Stimulated activated CD4-positive, alpha-beta T cell treated with anti-CD3 and anti-CD28 coated beads, Interleukin-2, amount 100 ng/mL, for 48 hours (primary cell): Measurements from ENCODE around the gene DLL1.

ENCODE experiments used
- DNase-seq, 2 donors: peaks; one replicate each; pipeline ENCODE4 v3.0.0-alpha.2; 2020

DLL1 gene

DNA sequence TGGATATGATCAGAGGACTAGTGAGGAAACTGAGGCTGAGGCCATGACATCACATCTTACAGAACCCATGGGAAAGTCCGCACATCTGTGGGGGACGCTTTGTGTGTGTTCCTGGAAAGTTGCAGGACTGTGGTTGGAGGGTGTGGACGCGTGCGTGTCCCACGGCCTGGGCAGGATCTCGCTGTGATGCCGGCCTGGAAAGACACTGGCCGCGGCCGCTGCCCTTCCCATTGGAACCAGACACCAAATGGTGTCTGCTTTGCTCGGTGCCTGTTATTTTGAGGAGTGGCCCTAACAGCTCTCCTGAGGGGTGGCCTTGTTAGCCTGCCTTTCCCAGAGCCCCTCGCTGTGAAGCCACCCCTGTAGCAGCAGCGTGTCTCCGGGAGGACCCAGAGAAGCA, 41.1 kb downstream of the DLL1 start:
- DNase-seq, result no peak

DNA sequence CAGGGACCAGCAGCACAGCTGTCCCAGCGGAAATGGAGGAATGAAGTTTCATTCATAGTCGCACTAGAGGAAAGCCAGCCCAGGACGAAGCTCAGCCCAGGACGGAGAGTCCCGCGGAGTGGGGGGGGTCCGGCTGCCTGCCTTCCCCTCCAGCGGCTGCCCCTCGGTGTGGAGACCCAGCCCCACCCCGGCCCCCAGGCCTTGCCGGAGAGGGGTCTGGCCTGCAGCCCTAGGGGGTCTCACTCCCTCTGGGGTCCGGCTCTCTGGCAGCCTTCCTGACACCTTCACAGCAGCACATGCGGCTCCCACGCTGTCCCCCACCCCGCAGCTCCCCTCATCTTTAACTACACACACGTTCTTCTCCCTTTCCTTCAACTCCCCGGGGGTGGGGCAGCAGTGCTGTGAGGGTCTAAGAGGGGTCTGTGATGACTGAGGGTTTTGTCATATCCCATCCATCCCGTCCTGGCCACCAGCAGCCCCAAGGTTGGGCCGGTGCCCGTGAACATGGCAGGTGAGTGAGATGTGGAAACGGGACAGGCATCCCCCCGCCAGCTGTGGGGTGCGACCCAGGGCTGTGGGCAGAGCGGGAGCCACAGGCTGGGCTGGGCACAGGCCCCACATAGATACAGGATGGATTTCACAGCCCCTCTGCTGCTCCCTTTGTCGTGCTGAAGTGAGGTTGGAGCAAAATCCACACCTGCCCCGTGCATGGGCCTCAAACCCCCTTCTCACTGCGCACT, 41.8 kb downstream of the DLL1 start:
- no peak for DNase-seq

DNA sequence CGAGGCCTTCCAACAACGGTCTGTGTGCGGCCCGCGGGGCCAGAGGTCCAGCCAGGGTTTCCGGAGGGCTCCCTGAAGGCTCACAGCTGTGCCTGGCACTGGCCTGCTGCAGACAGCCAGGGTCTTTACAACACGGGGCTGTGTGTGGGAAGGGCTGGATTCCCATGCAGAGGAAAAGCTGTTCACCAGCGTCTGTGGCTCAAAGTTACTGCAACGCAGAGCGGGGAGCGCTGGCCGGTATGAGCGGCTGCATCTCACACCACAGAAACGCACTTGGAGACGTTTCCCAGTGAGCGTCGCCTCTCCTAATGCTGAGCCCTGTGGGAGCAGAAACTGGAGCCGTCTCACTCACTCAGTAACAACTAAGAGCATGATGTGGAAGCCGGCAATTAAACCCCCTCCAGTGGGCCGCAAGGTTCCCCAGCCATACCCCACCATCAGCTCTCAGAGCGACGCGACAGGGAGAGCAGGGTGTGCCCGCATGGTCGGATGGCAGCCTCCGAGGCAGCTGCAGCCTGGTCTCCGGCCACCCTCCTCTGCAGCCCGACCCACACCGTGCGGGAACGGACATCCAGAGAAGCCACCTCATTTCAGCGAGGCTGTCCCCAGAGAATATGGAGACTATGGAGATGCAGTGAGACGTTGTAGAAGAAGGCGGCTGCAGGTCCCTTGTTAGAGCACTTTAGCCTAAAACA, 42.6 kb downstream of the DLL1 start:
- DNase-seq, result no peak

DNA sequence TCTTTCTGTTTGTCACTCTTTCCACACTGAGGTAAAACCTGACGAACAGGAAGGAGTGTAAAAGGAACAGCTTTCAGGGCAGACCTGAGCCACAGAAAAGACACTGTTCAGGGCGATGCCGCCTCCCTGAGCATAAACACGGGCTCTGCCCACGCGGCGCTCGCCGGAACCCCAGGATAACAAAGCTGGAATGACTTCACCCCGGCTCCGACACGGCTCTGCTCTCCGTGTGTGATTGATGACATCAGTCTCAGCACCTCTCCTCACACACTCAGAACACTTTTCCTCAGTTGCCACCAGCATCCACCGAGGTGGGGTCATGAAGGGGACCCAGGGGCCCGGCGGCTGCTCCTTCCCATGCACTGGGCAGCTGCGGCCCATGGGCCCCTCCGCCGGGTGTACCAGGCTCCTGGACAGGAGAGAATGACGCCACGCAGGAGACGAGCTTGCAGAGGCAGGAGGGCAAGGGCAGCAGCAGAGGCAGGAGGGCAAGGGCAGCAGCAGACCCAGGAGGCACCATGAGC, 43.6 kb downstream of the DLL1 start:
- DNase-seq, result no peak

DNA sequence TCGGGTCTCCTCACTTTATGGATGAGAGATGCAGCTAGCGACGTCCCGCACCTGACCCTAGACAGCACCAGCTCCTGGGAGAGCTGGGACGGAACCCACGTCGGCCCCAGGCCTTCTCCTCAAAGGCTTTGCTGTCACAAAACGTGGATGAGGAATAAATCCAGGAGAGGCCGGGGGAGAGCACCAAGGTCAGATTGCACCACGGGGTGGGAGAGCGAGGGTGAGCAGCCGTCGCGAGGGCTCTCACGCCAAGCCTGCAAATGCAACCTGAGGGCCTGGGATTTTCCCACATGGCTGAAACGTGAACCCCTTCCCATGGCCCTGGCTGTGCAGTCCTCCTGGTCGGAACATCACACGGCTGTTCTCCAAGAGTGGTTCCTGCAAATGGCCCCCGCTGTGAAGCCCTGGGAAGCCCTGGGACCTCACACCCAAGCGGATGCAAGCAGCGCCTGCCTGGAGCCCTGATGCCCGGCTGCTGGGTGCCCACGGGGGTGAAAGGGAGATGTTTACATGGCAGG, 45.3 kb downstream of the DLL1 start:
- DNase-seq, result no peak

DNA sequence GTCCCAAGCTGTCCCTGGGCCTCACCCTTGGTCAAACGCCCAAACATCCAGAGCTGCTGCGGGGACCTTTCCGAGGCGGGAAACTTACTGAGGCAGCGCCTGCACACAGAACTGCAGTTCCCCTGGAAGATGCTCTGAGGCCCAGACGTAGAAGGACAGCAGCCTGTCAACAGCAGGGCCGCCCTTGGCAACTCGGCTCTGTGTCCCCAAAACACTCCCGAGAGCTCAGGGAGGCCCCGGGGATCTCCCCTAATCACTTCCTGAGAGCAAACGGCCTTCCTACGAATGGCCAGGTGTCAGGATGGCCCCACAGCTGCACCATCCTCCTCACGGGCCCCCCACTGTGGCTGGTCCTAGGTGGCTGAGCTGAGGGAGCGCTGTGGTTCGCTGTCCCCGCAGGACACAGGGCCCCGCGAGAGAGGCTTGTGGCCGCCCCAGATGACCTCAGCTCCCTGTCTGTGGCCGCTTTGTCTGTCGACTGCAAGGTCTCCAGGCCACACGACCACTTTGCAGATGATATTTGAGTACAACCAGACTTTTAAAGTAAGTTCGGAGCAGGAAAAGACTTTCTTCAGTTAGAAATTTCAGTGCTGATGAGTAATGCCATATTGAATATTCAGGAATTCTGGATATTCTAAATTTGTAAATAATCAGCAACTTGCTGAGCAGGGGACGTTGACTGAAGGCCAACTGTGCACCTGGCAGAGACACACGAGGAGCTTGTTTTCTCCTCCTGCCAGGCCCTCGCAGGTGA, 46.0 kb downstream of the DLL1 start:
- DNase-seq, result no peak

DNA sequence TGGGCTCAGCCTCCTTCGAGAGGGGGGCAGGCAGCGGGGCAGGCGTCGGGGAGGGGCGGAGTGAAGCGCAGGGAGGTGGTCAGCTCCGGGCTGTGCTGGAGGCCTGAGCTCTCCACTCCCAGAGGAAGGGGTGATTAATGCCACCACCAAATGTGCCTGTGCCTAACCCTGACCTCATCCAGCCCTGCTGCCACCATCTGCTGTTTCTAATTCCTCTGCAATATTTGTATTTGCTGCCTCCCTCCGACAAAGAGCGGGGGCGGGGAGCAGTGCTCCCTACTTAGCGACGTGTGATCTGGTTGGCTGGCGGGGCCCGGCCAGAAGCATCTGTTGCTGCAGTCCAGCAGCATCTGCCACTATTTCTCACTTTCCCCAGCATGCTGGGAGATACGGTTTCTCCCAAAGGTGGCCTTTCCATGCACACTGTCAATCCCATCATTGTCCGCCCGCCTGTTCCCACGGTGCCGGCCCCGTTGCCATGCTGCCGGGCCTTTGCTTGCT, 47.0 kb downstream of the DLL1 start:
- DNase-seq, result no peak

DNA sequence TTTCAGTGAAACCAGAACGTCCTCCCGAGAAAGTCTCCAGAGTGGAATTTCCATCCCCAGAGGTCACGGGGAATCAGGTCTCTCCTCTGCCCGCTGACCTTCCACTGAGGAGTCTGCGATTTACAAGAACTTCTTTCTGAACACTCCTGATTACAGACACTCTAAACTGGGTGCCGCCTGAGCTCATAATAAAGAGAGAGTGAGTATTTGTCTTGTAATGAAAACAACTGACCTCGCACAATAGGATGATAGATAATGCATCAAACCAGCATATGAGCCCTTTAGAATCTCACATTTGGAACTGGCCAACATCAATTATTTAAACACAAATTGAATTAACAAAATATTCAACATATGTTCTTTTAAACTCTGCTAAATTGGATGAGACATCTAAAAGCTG, 47.5 kb downstream of the DLL1 start:
- no peak for DNase-seq

DNA sequence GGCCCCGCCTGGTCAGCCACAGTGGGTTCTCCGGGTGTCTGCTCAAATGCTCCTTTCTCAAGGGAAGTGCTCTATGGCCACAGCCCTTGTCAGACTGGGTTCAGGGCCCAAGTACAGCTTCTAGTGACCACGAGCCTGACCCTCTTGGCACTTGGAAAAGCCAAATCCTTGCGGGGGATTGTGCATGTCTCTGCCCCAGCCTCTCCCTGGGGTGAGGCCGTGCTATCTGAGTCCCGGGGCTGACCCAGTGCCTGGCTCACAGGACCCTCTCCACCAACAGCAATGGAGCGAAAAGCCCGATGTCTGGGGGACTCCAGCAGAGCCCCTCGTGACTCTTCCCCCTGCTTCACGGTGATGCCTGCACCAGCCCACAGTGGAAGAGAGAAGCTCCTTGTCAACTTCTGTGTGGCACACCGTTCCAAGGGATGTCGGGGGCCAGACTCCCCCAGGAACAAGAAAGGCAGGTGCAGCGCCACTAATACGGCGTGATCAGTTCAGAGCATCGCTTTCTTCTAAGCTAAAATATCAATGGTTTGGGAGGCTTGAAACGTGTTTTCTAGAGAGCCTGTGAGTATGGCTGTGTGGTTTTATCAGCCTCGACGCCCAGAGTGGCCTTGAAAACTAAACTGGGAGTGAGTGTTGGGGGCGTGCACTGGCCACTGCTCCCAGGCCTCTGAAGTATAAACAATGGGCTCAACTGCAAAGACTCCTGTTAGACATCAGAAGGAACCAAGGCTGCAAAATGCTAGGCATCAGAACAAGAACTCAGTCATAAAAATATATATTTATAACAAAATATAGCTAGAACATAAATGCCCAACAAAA, 51.9 kb downstream of the DLL1 start:
- DNase-seq, result no peak

DNA sequence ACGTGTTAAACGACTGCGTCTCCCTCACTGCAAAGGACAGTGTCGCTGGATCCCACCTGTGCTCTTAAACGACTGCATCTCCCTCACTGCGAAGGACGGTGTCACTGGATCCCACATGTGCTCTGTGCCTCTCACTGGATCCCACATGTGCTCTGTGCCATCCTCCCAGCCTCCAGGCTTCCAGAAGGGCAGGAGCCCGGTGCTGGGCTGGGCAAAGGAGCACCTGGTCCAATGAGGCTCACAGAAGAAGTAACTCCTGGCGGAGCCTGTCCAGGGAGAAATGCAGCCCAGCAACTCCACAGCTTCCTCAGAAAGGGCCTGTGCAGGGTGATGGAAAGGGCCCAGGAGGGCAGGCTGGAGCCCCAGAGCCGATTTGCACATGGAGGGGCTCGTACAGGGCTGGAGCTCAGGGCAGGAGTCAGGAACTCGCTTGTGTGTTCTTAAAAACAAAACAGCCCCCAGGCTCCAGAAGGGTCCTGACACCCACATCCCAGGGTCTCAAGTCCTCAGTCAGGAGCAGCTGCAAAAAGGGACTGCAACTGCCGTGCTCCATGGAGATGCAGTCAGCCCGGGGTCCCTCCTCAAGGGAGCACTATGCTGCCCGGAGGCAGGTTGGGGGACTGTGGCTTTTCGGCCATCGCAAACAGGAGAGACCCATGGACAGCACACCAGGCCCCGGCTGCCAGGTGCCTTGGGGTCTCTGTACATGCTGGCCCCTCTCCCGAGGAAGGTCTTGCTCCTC, 52.7 kb downstream of the DLL1 start:
- no peak for DNase-seq

DNA sequence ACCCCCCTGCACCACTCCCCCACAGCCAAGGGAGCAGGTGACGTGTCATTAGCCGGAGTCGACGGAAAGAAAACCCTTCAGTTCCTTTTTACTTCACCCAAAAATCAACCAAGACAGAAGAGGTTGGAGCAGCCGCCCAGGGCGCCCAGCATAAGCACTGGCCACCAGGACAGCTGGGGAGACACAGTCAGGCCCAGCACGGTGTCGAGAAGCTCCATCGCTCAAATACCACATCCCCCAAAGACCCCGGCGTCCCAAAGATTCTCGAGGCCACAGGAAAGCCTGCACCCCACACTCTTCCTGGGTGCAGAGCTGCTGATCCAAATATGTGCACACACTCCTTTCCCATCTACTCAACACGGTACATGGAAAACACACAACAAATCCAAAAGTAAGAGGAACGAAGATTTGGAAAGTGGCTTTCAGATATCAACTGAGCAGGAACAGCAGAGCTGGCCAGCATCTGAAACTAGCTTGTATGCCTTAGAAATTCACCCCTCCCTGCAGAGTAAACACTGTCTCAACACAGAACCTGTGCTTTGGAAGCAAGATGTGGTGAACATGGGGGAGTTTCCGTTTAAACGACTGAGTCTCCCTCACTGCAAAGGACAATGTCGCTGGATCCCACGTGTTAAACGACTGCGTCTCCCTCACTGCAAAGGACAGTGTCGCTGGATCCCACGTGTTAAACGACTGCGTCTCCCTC, 54.6 kb downstream of the DLL1 start:
- DNase-seq, result no peak

DNA sequence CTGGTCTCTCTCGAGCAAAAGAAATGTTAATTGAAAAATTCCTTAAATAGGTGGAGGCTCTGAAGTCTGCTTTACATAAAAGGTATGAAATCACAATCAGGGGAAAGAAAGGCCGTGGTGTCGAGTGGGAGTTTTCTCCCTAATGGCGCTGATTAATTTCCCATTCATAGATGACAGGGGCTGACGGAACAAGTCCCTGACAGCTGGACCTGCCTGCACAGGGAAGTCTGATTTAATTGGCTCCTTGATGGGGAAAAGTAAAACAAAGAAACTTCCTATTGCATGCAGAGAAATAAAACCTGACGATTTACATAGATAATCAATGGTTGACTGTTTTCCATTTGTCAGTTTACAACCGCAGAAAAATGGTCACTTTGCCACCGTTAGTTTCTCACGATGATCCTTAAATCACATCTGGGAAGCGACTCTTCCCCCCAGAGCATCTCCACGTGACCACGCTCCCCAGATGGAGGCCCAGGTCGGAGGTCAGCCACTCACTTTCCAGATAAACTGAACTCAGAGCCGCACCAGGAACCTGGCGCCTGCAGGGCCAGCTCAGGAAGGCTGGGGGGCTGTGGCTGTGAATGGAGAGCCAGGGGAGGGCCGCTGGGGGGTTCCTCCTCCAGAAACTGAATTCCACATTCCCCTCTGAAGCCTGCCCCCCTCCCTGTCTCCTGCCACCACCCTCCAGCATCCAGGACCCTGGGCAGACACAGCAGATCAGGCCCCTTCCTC, 55.3 kb downstream of the DLL1 start:
- DNase-seq, result no peak

DNA sequence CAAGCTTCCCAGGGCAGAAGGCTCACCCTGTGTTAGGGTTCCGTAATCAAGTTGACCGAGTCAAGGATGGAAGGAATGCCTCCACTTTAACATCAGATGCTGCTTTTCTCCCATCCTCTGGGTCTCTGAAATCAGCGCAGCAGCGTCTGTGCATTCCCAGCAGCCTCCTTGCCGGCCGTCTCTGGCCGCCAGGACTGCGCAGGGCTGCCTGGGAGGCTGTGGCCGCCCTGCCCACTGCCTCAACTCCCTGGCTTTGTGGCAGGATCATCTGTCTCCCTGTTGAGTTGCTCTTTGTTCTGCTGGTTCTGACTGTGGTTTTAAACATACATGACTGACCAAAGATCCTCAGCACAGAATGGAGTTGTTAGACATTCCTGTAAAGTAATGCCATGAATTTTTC, 56.5 kb downstream of the DLL1 start:
- no peak for DNase-seq

DNA sequence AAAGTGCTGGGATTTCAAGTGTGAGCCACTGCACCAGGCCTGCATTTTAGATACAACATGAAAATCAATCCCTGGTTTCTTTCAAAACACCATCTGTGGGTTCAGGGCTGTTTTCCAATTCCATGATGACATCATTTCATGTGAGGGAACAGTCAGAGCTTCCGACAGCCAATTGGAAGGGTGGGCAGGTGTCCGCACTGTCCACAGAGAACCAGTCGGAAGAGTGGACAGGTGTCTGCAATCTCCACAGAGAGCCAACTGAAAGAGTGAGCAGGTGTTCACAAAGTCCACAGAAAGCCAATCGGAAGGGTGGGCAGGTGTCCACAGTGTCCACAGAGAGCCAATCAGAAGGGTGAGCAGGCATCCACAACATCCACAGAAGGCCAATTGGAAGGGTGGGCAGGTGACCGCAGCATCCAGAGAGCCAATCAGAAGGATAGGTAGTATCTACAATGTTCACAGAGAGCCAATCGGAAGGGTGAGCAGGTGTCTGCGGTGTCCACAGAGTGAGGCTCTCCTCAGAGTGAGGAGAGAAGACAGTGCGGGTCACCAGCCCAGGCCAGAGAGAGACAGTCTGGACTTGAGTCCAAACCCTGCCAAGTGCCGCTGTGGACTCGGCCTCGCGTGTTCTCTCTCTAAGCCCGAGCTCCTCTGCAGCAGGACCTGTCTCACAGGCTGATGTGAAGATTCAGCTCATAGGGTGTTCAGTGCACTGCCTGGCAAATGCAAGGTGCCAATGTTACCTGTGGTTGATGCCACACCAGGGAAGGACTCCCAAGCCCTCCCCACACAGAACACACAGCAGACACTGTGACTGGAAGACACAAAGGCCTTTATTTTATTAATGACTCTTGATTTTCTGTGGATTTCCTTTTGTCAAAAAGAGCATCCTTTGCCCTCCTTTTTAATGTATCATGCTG, 57.3 kb downstream of the DLL1 start:
- DNase-seq, result no peak
